Muscle of arm (tissue), 12 donors: ENCODE results near the gene PLPP1. TPM values are rescaled to one million over a fixed set of nuclear protein-coding genes. Genes with fewer than 3 reads are reported as not detected.

ENCODE experiments used
- DNase-seq: peaks from one replicate; pipeline ENCODE4 v3.0.0-alpha.2; 2013
- polyA plus RNA-seq, 12 donors: library from polyadenylated mRNA; unstranded; fragments of 120-200 nt; gene quantifications; one replicate each; pipeline ENCODE4 v1.2.1, GENCODE V29; 2013; ENCODE audit not compliant: insufficient read length in 12 of 12

The PLPP1 gene
- polyA plus RNA-seq, 12 donors, result 53.3 to 76.8 (median 57.0) TPM; not detected in 1

- DNase-seq, result no peak
Observed at GRCh38 chr5:55456216-55456895, 78.4 kb downstream of the PLPP1 start.

- DNase-seq, result no peak
Observed at GRCh38 chr5:55454282-55454681, 80.5 kb downstream of the PLPP1 start.

- DNase-seq, result no peak
Observed at GRCh38 chr5:55453211-55453610, 81.6 kb downstream of the PLPP1 start.

- DNase-seq, result no peak
Observed at GRCh38 chr5:55451976-55452375, 82.8 kb downstream of the PLPP1 start.

GRCh38 chr5:55450050-55450765 is 84.6 kb downstream of the PLPP1 start:
- DNase-seq, result no peak

DNA sequence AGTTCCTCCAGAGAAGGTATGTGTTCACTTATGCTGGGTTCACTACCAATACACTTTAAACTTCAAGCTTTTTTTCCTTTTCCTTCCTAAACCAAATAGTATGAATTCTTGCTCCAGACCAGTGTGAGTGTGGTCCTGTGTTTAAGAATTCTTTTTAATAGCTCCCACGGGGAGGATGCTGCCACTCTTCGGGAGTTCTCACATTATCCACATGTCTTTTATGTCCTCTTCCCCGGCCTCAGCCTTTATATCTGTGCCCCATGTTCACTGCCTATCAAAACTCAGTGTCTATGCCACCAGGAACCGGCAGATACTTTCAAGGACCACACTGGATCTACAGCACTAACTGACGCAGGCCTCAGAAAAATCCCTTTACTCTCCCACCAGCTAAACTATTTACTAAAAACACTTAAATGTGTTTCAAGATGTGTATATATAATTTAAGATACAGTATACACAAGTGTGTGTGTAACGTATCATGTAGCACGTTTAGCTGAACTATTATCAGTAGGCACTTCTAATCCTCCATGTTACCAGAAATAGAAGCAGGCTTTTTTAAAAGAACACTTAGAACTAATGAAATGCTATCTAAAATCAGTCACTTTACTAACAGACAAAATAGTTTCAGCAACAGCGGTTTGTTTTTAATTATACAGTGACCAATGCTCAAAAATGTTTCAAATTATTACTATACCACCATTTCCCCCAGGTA is 88.0 kb downstream of the PLPP1 start:
- no peak for DNase-seq

GRCh38 chr5:55445791-55446190 is 89.0 kb downstream of the PLPP1 start:
- DNase-seq, result no peak

DNA sequence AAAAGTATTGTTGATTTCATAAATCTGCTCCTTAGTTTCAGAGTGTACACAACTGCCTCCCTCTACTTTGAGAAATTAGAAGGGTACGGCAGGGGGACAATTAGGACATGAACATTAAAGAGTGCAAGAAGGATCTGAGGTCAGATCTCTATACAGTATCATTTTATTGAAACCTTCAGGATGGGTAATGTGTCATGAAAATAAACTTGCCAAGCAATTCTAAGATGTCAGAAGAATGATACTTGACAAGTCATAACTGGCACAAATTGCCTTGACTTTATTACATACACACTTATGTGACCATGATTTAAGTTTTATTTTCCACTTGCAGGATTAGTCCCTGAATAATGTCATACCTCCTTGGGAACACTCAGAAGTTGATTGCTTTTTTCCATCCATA is 92.8 kb downstream of the PLPP1 start:
- DNase-seq, result no peak

DNA sequence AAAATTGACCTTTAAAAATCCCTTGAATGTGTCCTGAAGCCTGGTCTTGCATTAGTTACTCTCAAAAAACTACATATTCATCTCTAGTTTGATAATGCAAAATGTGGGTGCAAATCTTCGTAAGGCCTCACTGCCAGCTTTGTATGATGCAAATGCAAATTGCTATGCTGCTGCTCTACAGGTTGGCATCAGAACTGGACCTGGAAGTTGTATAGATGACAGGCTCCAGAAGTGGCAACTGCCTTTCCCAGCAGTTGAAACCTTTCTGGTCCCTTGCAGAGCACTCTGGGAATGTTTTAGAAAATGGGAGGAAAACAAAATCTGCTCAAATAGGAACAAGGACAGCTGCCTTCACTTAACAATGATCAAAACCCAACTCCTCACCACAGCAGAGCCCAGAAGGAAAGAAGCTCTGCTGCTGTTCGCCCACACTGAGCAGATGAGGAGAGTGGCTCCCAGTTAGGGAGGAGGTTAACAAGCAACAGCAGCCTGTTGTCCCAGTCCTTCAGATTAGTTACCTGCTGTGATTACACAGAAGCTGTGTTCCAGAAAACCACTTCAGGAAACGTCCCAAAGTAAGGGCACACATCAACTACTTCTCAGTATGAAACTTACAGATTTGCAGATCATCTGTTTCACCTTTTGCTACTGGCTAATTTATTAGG is 93.5 kb downstream of the PLPP1 start:
- DNase-seq, result no peak

- no peak for DNase-seq
Observed at GRCh38 chr5:55440188-55440646, 94.5 kb downstream of the PLPP1 start.

GRCh38 chr5:55438998-55439397 is 95.8 kb downstream of the PLPP1 start:
- no peak for DNase-seq

- DNase-seq, result no peak
Observed at GRCh38 chr5:55437859-55438206, 96.9 kb downstream of the PLPP1 start.

- DNase-seq, result no peak
Observed at GRCh38 chr5:55437452-55437851, 97.3 kb downstream of the PLPP1 start.

GRCh38 chr5:55432549-55432948 is 102.2 kb downstream of the PLPP1 start:
- DNase-seq, result no peak

DNA sequence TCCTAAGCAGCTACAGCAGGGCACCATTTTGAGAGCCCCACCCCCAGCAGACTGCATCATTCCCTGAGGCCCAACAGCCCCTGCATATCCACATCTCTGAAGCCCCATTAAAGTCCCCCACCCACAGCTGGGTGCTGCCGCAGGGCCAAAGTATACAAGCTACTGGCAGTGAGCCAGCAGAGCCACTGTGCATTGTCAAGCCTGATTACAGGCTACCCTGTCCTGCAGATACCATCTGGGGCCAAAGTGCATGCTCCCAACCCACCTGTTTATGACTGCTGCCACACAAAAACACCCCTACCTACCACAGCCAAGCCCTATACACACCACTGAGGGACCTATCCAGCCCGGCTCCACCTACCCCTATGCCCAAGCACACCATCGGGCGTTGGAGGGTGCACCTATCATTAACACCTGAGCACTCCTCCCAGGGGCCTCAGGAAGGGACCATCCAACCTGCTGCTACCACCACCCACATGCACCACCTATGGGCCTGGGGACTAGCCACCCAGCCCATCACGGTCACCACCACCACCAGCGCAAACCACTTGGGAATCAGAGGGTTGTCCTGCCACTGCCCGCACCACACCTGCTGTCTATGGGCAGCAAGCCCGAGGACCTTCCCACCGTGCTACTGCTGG is 105.0 kb downstream of the PLPP1 start:
- no peak for DNase-seq

- DNase-seq, result no peak
Observed at GRCh38 chr5:55429221-55429612, 105.5 kb downstream of the PLPP1 start.

- no peak for DNase-seq
Observed at GRCh38 chr5:55427157-55427556, 107.6 kb downstream of the PLPP1 start.

- DNase-seq, result no peak
Observed at GRCh38 chr5:55426455-55426854, 108.3 kb downstream of the PLPP1 start.

DNA sequence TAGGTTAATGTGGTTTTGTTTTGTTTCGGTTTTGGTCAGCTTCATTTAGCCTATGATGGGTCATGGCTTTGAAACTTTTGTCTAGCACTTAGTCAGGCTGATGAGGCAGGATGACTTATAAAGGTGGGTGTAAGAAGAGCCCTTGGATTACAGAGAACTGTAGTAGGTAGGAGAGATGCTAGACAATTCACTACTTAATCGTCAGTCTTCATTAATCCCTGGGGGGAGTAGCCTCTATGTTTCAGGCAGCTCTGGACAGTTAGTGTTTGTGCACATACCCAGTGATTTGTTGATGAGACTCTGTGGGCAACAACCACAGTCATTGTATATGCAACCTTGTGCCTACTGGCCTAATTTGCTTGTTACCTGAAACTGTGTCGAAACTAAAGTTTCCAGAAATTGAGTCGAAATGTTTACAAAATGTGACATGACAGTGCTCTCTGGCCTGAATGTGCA is 113.7 kb downstream of the PLPP1 start:
- DNase-seq, result no peak

DNA sequence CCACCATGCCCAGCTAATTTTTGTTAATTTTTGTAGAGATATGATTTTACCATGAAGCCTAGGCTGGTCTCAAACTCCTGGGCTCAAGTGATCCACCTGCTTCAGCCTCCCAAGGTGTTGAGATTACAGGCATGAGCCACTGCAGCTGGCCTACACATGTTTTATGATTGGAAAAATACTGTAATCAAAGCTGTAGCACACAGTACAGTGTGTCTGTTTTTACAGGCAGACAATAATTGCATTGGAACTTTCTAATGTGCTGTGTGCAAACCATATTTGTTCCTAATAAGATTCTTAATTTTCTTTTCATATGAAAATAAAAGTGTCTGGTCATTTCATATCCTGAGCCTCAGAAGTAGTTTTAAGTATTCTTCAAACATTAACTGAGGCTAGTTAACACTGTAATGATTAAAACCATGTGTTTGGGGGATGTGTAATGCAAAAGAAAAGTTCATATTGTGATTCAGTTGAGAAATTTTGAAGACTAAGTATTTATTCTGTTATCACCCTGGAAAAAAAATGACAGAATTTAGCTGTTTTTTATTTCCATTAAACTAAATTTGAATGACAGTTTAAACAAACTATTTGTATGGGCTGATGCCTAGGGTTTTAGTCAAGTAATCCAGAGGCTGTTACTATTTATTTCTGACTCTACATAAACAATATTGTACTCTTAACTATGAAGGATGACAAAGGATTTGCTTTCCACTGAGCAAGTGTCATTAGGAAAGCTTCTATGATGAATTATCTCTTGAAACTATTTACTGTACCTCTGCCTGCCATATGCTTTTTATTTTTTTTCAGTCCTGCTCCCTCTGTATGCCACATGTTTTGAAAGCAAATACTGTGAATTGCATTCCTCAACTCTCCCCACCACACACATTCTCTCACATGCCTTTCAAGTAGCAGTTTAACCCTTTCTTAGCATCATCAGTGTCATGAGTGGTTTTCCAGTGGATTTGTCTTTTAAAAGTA is 115.5 kb downstream of the PLPP1 start:
- DNase-seq, result no peak

GRCh38 chr5:55416306-55416705 is 118.5 kb downstream of the PLPP1 start:
- DNase-seq, result no peak
